Heart left ventricle (tissue), 16 donors: ENCODE data around the gene RAMP2. TPM values are rescaled to one million over a fixed set of nuclear protein-coding genes. Genes with fewer than 3 reads are reported as not detected.

Source experiments
- ATAC-seq, 4 donors: fragments of 200-7000 bp; cut with Tn5 transposase; one replicate each; pipeline ENCODE4 v1.9.1; 2020 to 2022; ENCODE audit warnings: moderate library complexity in 4 of 4, mild to moderate bottlenecking in 3 of 4, moderate number of reproducible peaks in 1 of 4
- DNase-seq, 5 donors: peaks; one replicate each; pipeline ENCODE4 v3.0.0-alpha.2; 2020
- H3K27ac ChIP-seq, 12 donors: fragments of 200-600 bp; sonication (generic) in 4 of 12; one replicate each; pipeline versions ENCODE4 v1.5.0 to v1.8.0; 2016 to 2022; ENCODE audit warnings: mild to moderate bottlenecking in 2 of 12
- H3K27me3 ChIP-seq, 9 donors: fragments of 200-600 bp; sonication (generic) in 2 of 9; one replicate each; pipeline versions ENCODE4 v1.5.1 to v1.8.0; 2016 to 2022; ENCODE audit warnings: mild to moderate bottlenecking in 3 of 9
- H3K36me3 ChIP-seq, 9 donors: fragments of 200-600 bp; sonication (generic) in 2 of 9; one replicate each; pipeline versions ENCODE4 v1.5.0 to v1.8.0; 2018 to 2022; ENCODE audit warnings: mild to moderate bottlenecking in 2 of 9
- H3K4me1 ChIP-seq, 12 donors: fragments of 200-600 bp; sonication (generic) in 4 of 12; one replicate each; pipeline versions ENCODE4 v1.5.0 to v1.8.0; 2016 to 2022; ENCODE audit warnings: mild to moderate bottlenecking in 3 of 12
- H3K4me3 ChIP-seq, 12 donors: fragments of 200-600 bp; sonication (generic) in 4 of 12; one replicate each; pipeline versions ENCODE4 v1.5.0 to v1.8.0; 2017 to 2022; ENCODE audit warnings: mild to moderate bottlenecking in 9 of 12, moderate library complexity in 4 of 12
- H3K9me3 ChIP-seq, 12 donors: fragments of 200-600 bp; sonication (generic) in 4 of 12; one replicate each; pipeline versions ENCODE4 v1.5.0 to v1.8.0; 2016 to 2022; ENCODE audit warnings: mild to moderate bottlenecking in 1 of 12
- CTCF ChIP-seq, 12 donors: fragments of 200-600 bp; sonication (generic) in 4 of 12; IDR thresholded peaks; one replicate each; pipeline versions ENCODE4 v1.5.0 to v1.8.0; 2018 to 2022; ENCODE audit warnings: antibody characterized with exemption in 12 of 12, mild to moderate bottlenecking in 5 of 12
- POLR2A ChIP-seq, 2 donors: fragments of 450-650 bp; IDR thresholded peaks; one replicate each; pipeline ENCODE4 v1.6.1; 2017; ENCODE audit warnings: antibody characterized with exemption in 2 of 2, mild to moderate bottlenecking in 2 of 2, moderate library complexity in 2 of 2
- WGBS, 4 donors: extraction: QIAGEN DNeasy Blood & Tissue Kit in 2 of 4; methylation state at CpG; one replicate each; pipeline versions ENCODE4 v1.1.5 to v1.1.7; 2013 to 2018; 5-methylcytosine and 5-hydroxymethylcytosine counted together
- intact Hi-C, 10 donors: fragments of 100-400 bp; cut with DNase I; formaldehyde crosslinking; loops; one replicate each; pipeline versions ENCODE4 v1.11.1 to v1.14.2; 2022
- polyA plus RNA-seq, 2 donors: library from polyadenylated mRNA; stranded (reverse); fragments of 200-250 nt; gene quantifications; one replicate each; pipeline ENCODE4 v1.2.3, GENCODE V29; 2013
- total RNA-seq, 9 donors: library from RNA; depleted of rRNA in 2 of 9; stranded (reverse); fragments of >200 nt in 2 of 9; fragmentation: NEBNext Ultra II Directional in 3 of 9; extraction: Animal tissue kit (Norgen Biotek cat#: 25700) in 3 of 9; gene quantifications; one replicate each; pipeline versions ENCODE4 v1.1.0 to v1.2.4, GENCODE V29; 2016 to 2023
- donor health status: ischemic (EF 13 %, LVEDD 7.1; RV severe dilation, severe dysfunction).
- donor health status: healthy with polysubstance abuse.
- donor health status: DM: no; HTN: yes; CAD: no.
- donor health status: DM: no; HTN: no; CAD: no.
- donor health status: ischemic (EF 25% LVEDD 6.9; RV normal size, moderate dysfunction).
- donor health status: ischemic (EF 25% LVEDD 5.7; RV mildly dilated, moderate dysfunction).
- donor health status: healthy.
- donor health status: DM: yes; HTN: yes; CAD: no.
- donor health status: ischemic (EF 35%, LVEDD 5.7; RV mildly dilated, moderate dysfunction).
- donor health status: nonischemic (EF 11% LVEDD 7.7; RV severe dilation, severe dysfunction).
- donor health status: DM: yes; HTN: yes; CAD: no.
- donor health status: PGD.
- donor health status: ischemic (EF 29% LVEDD 5.4; RV normal size, mild dysfunction).
- donor health status: nonischemic (EF 23%, LVEDD 6.1; RV moderate dilation, normal function).

Gene RAMP2
- total and polyA plus RNA-seq, 11 donors, result 31.2 to 82.0 (median 39.7) TPM

- no peak overlapping the region for H3K4me3 ChIP-seq
- WGBS, 4 donors, result 97 to 100% (median 98%) methylated on average over 1 of the region's 1 CpG
- no peak for DNase-seq
- no peaks in the 10 kb centered on the region for H3K27me3 ChIP-seq
- H3K9me3 ChIP-seq, result no peaks in the 10 kb centered on the region
- no peaks in the 10 kb centered on the region for H3K4me1 ChIP-seq
- intact Hi-C loops, result no loop called here
- TF ChIP-seq POLR2A (IDR thresholded peaks at IDR 0.05) (no peak), CTCF (IDR thresholded peaks at IDR 0.05) (no peak)
- peaks cover 0 to 14% (median 9%) of the 10 kb centered on the region in 9 donors for H3K36me3 ChIP-seq
- ATAC-seq, result no peak
- H3K27ac ChIP-seq, result no peak overlapping the region
Measured at GRCh38 chr17:42804918-42805367, 43.9 kb downstream of the RAMP2 start.

- Histone ChIP-seq H3K27me3 (no peaks in the 10 kb centered on the region), H3K36me3 (peaks cover 0 to 27% (median 22%) of the 10 kb centered on the region in 9 donors), H3K27ac (no peak overlapping the region), H3K4me1 (no peaks in the 10 kb centered on the region), H3K4me3 (no peak overlapping the region), H3K9me3 (no peaks in the 10 kb centered on the region)
- ATAC-seq (no peak), DNase-seq (no peak)
- intact Hi-C loops, result no loop called here
- TF ChIP-seq POLR2A (IDR thresholded peaks at IDR 0.05) (no peak), CTCF (IDR thresholded peaks at IDR 0.05) (no peak)
- WGBS, 4 donors, result 67 to 100% (median 94%) methylated on average over 1 of the region's 1 CpG
Measured at GRCh38 chr17:42806249-42806648, 45.2 kb downstream of the RAMP2 start.

GRCh38 chr17:42809250-42809649 is 48.2 kb downstream of the RAMP2 start:
- Histone ChIP-seq H3K27ac (peak overlapping the region in 1 of 12 donors; percentile 15), H3K4me3 (no peak overlapping the region), H3K4me1 (no peaks in the 10 kb centered on the region), H3K9me3 (no peaks in the 10 kb centered on the region), H3K36me3 (peaks cover 0 to 56% (median 50%) of the 10 kb centered on the region in 9 donors), H3K27me3 (no peaks in the 10 kb centered on the region)
- DNase-seq (no peak), ATAC-seq (peak in 2 of 4 donors; percentile 55 to 76)
- WGBS, 4 donors, result 24 to 52% (median 37%) methylated on average over 3 of the region's 3 CpGs
- TF ChIP-seq POLR2A (IDR thresholded peaks at IDR 0.05) (no peak), CTCF (IDR thresholded peaks at IDR 0.05) (no peak)
- intact Hi-C loops, result no loop called here

Other genes starting within 250 kb of the RAMP2 start
- gene NAGLU, start 225.0 kb upstream of the RAMP2 start, total RNA-seq, result 10 to 100 TPM in 8 of 9 donors, 1 to 10 TPM in 1; 8.4 to 22.0 (median 12.5) TPM
- 10 to 100 TPM; 10.4 to 19.1 TPM for gene NAGLU, start 225.0 kb upstream of the RAMP2 start, polyA plus RNA-seq
- 1 to 10 TPM in 3 of 9 donors, under 1 TPM in 5, not detected in 1; 0.32 to 1.7 (median 0.97) TPM for gene HSD17B1, start 208.3 kb upstream of the RAMP2 start, total RNA-seq
- gene HSD17B1, start 208.3 kb upstream of the RAMP2 start, polyA plus RNA-seq, result 1 to 10 TPM; 1.2 to 1.8 TPM
- 10 to 100 TPM; 24.3 to 50.4 (median 33.2) TPM for gene COASY, start 199.1 kb upstream of the RAMP2 start, total RNA-seq
- 10 to 100 TPM; 37.5 to 59.1 TPM for gene COASY, start 199.1 kb upstream of the RAMP2 start, polyA plus RNA-seq
- gene MLX, start 194.1 kb upstream of the RAMP2 start, total RNA-seq, result 10 to 100 TPM; 48.1 to 76.2 (median 57.9) TPM
- gene MLX, start 194.1 kb upstream of the RAMP2 start, polyA plus RNA-seq, result 10 to 100 TPM; 53.1 to 71.7 TPM
- 1 to 10 TPM in 7 of 9 donors, under 1 TPM in 2; 0.71 to 4.1 (median 2.0) TPM for gene PSMC3IP, start 183.5 kb upstream of the RAMP2 start, total RNA-seq
- gene PSMC3IP, start 183.5 kb upstream of the RAMP2 start, polyA plus RNA-seq, result 1 to 10 TPM; 2.1 to 2.9 TPM
- 10 to 100 TPM; 21.3 to 39.0 (median 28.3) TPM for gene RETREG3, start 151.9 kb upstream of the RAMP2 start, total RNA-seq
- gene RETREG3, start 151.9 kb upstream of the RAMP2 start, polyA plus RNA-seq, result 10 to 100 TPM; 12.2 to 16.8 TPM
- gene TUBG1, start 151.5 kb upstream of the RAMP2 start, total RNA-seq, result 10 to 100 TPM; 31.5 to 80.1 (median 49.3) TPM
- gene TUBG1, start 151.5 kb upstream of the RAMP2 start, polyA plus RNA-seq, result 100 to 1,000 TPM in 1 of 2 donors, 10 to 100 TPM in 1; 46.4 to 112 TPM
- 10 to 100 TPM; 11.0 to 28.2 (median 16.7) TPM for gene TUBG2, start 101.9 kb upstream of the RAMP2 start, total RNA-seq
- 10 to 100 TPM in 1 of 2 donors, 1 to 10 TPM in 1; 8.6 to 15.3 TPM for gene TUBG2, start 101.9 kb upstream of the RAMP2 start, polyA plus RNA-seq
- 10 to 100 TPM; 17.8 to 25.9 (median 23.6) TPM for gene PLEKHH3, start 84.2 kb upstream of the RAMP2 start, total RNA-seq
- 10 to 100 TPM; 19.5 to 19.9 TPM for gene PLEKHH3, start 84.2 kb upstream of the RAMP2 start, polyA plus RNA-seq
- gene CCR10, start 79.4 kb upstream of the RAMP2 start, total RNA-seq, result 1 to 10 TPM; 1.2 to 3.1 (median 2.1) TPM
- 1 to 10 TPM; 1.1 to 2.1 TPM for gene CCR10, start 79.4 kb upstream of the RAMP2 start, polyA plus RNA-seq
- gene CNTNAP1, start 78.7 kb upstream of the RAMP2 start, total RNA-seq, result 10 to 100 TPM in 1 of 9 donors, 1 to 10 TPM in 8; 1.3 to 17.9 (median 3.1) TPM
- 1 to 10 TPM; 2.2 to 4.3 TPM for gene CNTNAP1, start 78.7 kb upstream of the RAMP2 start, polyA plus RNA-seq
- 10 to 100 TPM; 29.7 to 50.2 (median 41.5) TPM for gene EZH1, start 16.2 kb upstream of the RAMP2 start, total RNA-seq
- 10 to 100 TPM; 18.8 to 23.8 TPM for gene EZH1, start 16.2 kb upstream of the RAMP2 start, polyA plus RNA-seq
- gene VPS25, start 12.2 kb downstream of the RAMP2 start, total RNA-seq, result 10 to 100 TPM; 32.7 to 50.4 (median 37.9) TPM
- 10 to 100 TPM; 33.1 to 88.4 TPM for gene VPS25, start 12.2 kb downstream of the RAMP2 start, polyA plus RNA-seq
- 1 to 10 TPM in 1 of 9 donors, not detected in 8; 1.2 TPM for gene WNK4, start 19.4 kb downstream of the RAMP2 start, total RNA-seq
- gene WNK4, start 19.4 kb downstream of the RAMP2 start, polyA plus RNA-seq, result not detected
- gene COA3, start 37.5 kb downstream of the RAMP2 start, total RNA-seq, result 10 to 100 TPM; 56.2 to 97.1 (median 71.8) TPM
- 100 to 1,000 TPM; 110 to 136 TPM for gene COA3, start 37.5 kb downstream of the RAMP2 start, polyA plus RNA-seq
- not detected for gene CNTD1, start 37.6 kb downstream of the RAMP2 start, total RNA-seq
- under 1 TPM; 0.10 to 0.38 TPM for gene CNTD1, start 37.6 kb downstream of the RAMP2 start, polyA plus RNA-seq
- gene BECN1, start 63.1 kb downstream of the RAMP2 start, total RNA-seq, result 10 to 100 TPM; 70.8 to 94.9 (median 79.8) TPM
- 10 to 100 TPM; 29.9 to 91.9 TPM for gene BECN1, start 63.1 kb downstream of the RAMP2 start, polyA plus RNA-seq
- 100 to 1,000 TPM in 1 of 9 donors, 10 to 100 TPM in 8; 59.7 to 105 (median 67.7) TPM for gene PSME3, start 72.2 kb downstream of the RAMP2 start, total RNA-seq
- gene PSME3, start 72.2 kb downstream of the RAMP2 start, polyA plus RNA-seq, result 100 to 1,000 TPM in 1 of 2 donors, 10 to 100 TPM in 1; 47.4 to 157 TPM
- gene AOC2, start 83.4 kb downstream of the RAMP2 start, total RNA-seq, result under 1 TPM; 0.21 to 0.88 (median 0.44) TPM
- under 1 TPM; 0.23 to 0.50 TPM for gene AOC2, start 83.4 kb downstream of the RAMP2 start, polyA plus RNA-seq
- gene AOC3, start 90.0 kb downstream of the RAMP2 start, total RNA-seq, result 10 to 100 TPM in 4 of 9 donors, 1 to 10 TPM in 5; 3.9 to 55.4 (median 9.2) TPM
- gene AOC3, start 90.0 kb downstream of the RAMP2 start, polyA plus RNA-seq, result 10 to 100 TPM; 10.2 to 11.8 TPM
- gene G6PC1, start 139.6 kb downstream of the RAMP2 start, total RNA-seq, result not detected
- not detected for gene G6PC1, start 139.6 kb downstream of the RAMP2 start, polyA plus RNA-seq
- 10 to 100 TPM; 19.5 to 33.3 (median 26.2) TPM for gene AARSD1, start 203.2 kb downstream of the RAMP2 start, total RNA-seq
- gene AARSD1, start 203.2 kb downstream of the RAMP2 start, polyA plus RNA-seq, result 10 to 100 TPM; 45.5 to 66.3 TPM
- gene PTGES3L, start 218.9 kb downstream of the RAMP2 start, total RNA-seq, result 10 to 100 TPM; 24.6 to 48.4 (median 41.2) TPM
- 10 to 100 TPM; 41.5 to 58.0 TPM for gene PTGES3L, start 218.9 kb downstream of the RAMP2 start, polyA plus RNA-seq
- gene RUNDC1, start 219.3 kb downstream of the RAMP2 start, total RNA-seq, result 10 to 100 TPM in 8 of 9 donors, 1 to 10 TPM in 1; 9.8 to 15.9 (median 11.4) TPM
- 10 to 100 TPM in 1 of 2 donors, 1 to 10 TPM in 1; 5.5 to 14.4 TPM for gene RUNDC1, start 219.3 kb downstream of the RAMP2 start, polyA plus RNA-seq
- gene RPL27, start 237.2 kb downstream of the RAMP2 start, total RNA-seq, result 100 to 1,000 TPM; 477 to 796 (median 664) TPM
- 1,000 to 10,000 TPM; 1,976 to 2,590 TPM for gene RPL27, start 237.2 kb downstream of the RAMP2 start, polyA plus RNA-seq
- 10 to 100 TPM in 8 of 9 donors, 1 to 10 TPM in 1; 8.4 to 66.7 (median 11.9) TPM for gene IFI35, start 245.6 kb downstream of the RAMP2 start, total RNA-seq
- gene IFI35, start 245.6 kb downstream of the RAMP2 start, polyA plus RNA-seq, result 10 to 100 TPM in 1 of 2 donors, 1 to 10 TPM in 1; 9.2 to 12.5 TPM